ENCODE data around the gene SMYD3.

Gene SMYD3

GRCh38 chr1:246213502-246213901, 293.6 kb downstream of the SMYD3 start:
- DNase-seq (ENCODE audit: low spot score), result no peak

- DNase-seq (ENCODE audit: low spot score), result no peak
Observed at GRCh38 chr1:246213036-246213435, 294.0 kb downstream of the SMYD3 start.

- DNase-seq (ENCODE audit: low spot score), result no peak
Observed at GRCh38 chr1:246212013-246212412, 295.1 kb downstream of the SMYD3 start.

GRCh38 chr1:246210756-246211155, 296.3 kb downstream of the SMYD3 start:
- DNase-seq (ENCODE audit: low spot score), result no peak

GRCh38 chr1:246208105-246208504, 299.0 kb downstream of the SMYD3 start:
- DNase-seq (ENCODE audit: low spot score), result no peak

- DNase-seq (ENCODE audit: low spot score), result no peak
Observed at GRCh38 chr1:246203180-246203579, 303.9 kb downstream of the SMYD3 start.

GRCh38 chr1:246200738-246201137, 306.3 kb downstream of the SMYD3 start:
- DNase-seq (ENCODE audit: low spot score), result no peak

GRCh38 chr1:246200225-246200624, 306.9 kb downstream of the SMYD3 start:
- no peak for DNase-seq (ENCODE audit: low spot score)

- DNase-seq (ENCODE audit: low spot score), result peak; percentile 22
Observed at GRCh38 chr1:246199086-246199645, 307.9 kb downstream of the SMYD3 start.

- DNase-seq (ENCODE audit: low spot score), result no peak
Observed at GRCh38 chr1:246198115-246198816, 308.8 kb downstream of the SMYD3 start.

- no peak for DNase-seq (ENCODE audit: low spot score)
Observed at GRCh38 chr1:246197076-246197475, 310.0 kb downstream of the SMYD3 start.

- no peak for DNase-seq (ENCODE audit: low spot score)
Observed at GRCh38 chr1:246195296-246195695, 311.8 kb downstream of the SMYD3 start.

GRCh38 chr1:246193537-246193936, 313.5 kb downstream of the SMYD3 start:
- no peak for DNase-seq (ENCODE audit: low spot score)

- no peak for DNase-seq (ENCODE audit: low spot score)
Observed at GRCh38 chr1:246189126-246189525, 318.0 kb downstream of the SMYD3 start.

- no peak for DNase-seq (ENCODE audit: low spot score)
Observed at GRCh38 chr1:246187834-246188372, 319.2 kb downstream of the SMYD3 start.

GRCh38 chr1:246184503-246184902, 322.6 kb downstream of the SMYD3 start:
- DNase-seq (ENCODE audit: low spot score), result no peak

- DNase-seq (ENCODE audit: low spot score), result no peak
Observed at GRCh38 chr1:246182149-246182851, 324.8 kb downstream of the SMYD3 start.

GRCh38 chr1:246181241-246181640, 325.8 kb downstream of the SMYD3 start:
- DNase-seq (ENCODE audit: low spot score), result no peak

- no peak for DNase-seq (ENCODE audit: low spot score)
Observed at GRCh38 chr1:246179401-246179800, 327.7 kb downstream of the SMYD3 start.

- no peak for DNase-seq (ENCODE audit: low spot score)
Observed at GRCh38 chr1:246178717-246179311, 328.3 kb downstream of the SMYD3 start.

- no peak for DNase-seq (ENCODE audit: low spot score)
Observed at GRCh38 chr1:246176126-246177024, 330.7 kb downstream of the SMYD3 start.

All from AG20443 (cell line).